Activated CD8-positive, alpha-beta memory T cell treated with anti-CD3 and anti-CD28 coated beads, Interleukin-2, amount 50 U/mL, for 24 hours (primary cell): Measurements from ENCODE around the gene PRMT5.

Experiments used
- DNase-seq: peaks from one replicate; pipeline ENCODE4 v3.0.0-alpha.2; 2020; ENCODE audit errors: extremely low read depth

The PRMT5 gene

DNA sequence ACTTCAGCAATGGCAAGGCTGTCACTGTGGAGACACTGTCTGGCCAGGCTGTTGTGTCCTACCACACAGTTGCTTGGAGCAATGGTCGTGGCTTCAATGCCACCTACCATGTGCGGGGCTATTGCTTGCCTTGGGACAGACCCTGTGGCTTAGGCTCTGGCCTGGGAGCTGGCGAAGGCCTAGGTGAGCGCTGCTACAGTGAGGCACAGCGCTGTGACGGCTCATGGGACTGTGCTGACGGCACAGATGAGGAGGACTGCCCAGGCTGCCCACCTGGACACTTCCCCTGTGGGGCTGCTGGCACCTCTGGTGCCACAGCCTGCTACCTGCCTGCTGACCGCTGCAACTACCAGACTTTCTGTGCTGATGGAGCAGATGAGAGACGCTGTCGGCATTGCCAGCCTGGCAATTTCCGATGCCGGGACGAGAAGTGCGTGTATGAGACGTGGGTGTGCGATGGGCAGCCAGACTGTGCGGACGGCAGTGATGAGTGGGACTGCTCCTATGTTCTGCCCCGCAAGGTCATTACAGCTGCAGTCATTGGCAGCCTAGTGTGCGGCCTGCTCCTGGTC lies 53.3 kb downstream of the PRMT5 start:
- DNase-seq = no peak

DNA sequence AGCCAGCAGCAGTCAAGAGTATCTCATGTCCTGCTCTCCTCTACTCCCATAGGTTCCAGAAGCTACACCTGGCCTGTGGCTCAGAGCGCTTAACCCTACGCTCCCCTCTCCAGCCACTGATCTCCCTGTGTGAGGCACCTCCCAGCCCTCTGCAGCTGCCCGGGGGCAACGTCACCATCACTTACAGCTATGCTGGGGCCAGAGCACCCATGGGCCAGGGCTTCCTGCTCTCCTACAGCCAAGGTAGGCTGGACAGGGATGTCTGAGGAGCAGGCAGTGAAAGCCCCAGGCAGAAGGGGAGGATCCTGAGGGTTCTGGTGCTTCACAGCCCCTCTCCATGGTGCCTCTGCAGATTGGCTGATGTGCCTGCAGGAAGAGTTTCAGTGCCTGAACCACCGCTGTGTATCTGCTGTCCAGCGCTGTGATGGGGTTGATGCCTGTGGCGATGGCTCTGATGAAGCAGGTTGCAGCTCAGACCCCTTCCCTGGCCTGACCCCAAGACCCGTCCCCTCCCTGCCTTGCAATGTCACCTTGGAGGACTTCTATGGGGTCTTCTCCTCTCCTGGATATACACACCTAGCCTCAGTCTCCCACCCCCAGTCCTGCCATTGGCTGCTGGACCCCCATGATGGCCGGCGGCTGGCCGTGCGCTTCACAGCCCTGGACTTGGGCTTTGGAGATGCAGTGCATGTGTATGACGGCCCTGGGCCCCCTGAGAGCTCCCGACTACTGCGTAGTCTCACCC lies 54.0 kb downstream of the PRMT5 start:
- no peak for DNase-seq

DNA sequence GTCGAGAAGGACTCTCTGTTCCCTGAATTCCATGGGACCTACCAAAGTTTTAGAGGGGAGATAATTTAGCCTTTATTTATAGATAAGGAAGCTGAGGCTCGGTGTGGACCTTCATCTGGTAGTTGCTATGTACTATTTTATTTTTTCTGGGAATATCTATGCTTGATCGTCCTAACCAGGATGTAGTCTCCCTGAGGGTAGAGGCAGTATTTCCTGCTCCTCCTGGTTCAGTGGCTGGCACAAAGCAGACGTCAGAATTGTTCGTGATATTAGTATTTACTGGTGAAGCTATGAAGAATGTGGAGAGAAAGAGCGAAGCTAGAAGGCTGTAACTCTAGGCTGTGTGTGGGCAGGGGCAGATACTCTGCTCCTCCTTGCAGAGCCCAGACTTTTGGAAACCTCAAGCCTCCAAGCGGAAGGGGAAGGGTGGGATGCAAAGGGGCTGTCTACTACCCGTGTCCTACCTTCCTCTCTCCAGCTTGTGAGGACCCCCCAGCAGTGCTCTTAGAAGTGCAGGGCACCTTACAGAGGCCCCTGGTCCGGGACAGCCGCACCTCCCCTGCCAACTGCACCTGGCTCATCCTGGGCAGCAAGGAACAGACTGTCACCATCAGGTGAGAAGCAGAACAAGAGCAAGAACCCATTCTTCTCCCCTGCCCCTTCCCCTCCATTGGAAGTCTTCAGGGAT lies 56.2 kb downstream of the PRMT5 start:
- DNase-seq = no peak

DNA sequence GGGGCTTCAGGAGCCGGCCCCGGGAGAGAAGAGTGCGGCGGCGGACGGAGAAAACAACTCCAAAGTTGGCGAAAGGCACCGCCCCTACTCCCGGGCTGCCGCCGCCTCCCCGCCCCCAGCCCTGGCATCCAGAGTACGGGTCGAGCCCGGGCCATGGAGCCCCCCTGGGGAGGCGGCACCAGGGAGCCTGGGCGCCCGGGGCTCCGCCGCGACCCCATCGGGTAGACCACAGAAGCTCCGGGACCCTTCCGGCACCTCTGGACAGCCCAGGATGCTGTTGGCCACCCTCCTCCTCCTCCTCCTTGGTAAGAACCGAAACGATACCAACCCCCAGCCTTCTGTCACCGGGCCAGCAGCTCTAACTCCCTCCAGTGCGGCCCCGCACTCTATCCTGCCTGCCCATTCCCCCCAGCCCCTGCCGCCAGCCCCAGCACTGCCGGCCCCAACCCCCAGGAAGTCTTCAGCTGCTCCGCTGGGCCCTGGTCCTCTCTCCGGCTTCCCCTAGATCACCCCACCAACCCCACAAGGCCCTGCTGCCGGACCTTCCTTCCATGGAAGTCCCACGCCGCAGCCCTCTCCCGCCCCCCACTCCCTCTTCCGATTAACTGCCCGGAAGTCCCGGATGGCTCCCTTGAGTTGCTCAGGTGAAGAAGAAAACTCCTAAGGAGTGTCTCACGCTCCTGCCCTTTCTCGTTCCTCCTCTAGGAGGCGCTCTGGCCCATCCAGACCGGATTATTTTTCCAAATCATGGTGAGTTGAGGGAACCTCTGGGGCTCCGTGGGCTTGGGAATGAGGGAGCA lies 56.9 kb downstream of the PRMT5 start:
- DNase-seq = no peak

DNA sequence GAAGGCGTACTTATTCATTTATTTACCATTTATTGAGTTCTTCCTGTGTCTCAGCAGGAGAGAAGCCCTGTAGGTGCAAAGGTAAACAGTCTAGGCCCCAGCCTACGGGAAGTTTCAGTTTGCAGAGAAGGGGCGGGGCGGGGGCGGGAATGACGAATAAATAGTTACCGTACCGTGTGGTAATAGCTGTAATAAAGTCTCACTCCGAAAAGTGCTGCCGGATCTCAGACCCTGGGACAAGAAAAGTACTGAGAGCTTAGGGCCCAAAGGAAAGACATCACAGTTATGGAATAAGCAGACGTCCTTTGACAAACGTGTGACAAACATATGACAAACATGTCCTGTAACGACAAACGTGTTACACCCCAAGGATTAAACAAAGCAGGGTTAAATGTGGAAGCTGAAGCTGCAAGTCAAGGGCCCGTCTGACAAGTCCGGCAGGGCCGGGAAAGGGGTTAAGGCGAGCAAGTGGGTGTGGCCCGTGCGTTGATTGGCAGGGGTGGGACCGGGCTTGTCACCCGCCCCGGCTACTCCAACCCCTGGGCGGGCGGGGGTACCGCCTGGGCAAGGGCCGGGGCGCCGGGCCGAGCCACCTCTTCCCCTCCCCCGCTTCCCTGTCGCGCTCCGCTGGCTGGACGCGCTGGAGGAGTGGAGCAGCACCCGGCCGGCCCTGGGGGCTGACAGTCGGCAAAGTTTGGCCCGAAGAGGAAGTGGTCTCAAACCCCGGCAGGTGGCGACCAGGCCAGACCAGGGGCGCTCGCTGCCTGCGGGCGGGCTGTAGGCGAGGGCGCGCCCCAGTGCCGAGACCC lies 57.7 kb downstream of the PRMT5 start, which contains the start of gene LRP10:
Gene LRP10 (plus strand): TSS at position 517 of the 809 bp plus-strand sequence. CDS start 564 bp downstream, outside the sequence.
- no peak for DNase-seq

DNA sequence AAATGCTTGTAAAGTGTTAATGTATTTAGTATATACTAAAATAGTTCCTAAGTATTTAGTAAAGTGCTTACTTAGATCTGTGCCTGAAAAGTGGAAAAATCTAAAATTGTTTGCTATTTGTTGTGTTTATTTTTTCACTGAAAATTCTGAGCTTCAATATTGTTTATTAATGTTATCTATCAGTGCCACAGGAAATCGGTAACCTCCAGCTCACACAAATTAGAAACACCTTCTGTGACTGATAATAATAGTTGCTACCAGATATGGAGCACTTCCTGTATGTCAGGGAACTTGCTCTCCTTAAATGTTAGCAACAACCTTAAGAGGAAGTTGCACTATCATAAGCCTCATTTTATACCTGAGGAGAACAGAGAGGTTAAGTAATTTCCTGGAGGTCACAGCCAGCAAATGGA lies 58.4 kb downstream of the PRMT5 start:
- DNase-seq = no peak
